Measurements from ENCODE around the gene RXRG. TPM values are rescaled to one million over a fixed set of nuclear protein-coding genes. Genes with fewer than 3 reads are reported as not detected.
A peak's percentile ranks its signal among the peaks of the same experiment; 100 is the strongest.

RXRG gene
- total RNA-seq, 1 donor from 2014 or later: 1.0 TPM

DNA sequence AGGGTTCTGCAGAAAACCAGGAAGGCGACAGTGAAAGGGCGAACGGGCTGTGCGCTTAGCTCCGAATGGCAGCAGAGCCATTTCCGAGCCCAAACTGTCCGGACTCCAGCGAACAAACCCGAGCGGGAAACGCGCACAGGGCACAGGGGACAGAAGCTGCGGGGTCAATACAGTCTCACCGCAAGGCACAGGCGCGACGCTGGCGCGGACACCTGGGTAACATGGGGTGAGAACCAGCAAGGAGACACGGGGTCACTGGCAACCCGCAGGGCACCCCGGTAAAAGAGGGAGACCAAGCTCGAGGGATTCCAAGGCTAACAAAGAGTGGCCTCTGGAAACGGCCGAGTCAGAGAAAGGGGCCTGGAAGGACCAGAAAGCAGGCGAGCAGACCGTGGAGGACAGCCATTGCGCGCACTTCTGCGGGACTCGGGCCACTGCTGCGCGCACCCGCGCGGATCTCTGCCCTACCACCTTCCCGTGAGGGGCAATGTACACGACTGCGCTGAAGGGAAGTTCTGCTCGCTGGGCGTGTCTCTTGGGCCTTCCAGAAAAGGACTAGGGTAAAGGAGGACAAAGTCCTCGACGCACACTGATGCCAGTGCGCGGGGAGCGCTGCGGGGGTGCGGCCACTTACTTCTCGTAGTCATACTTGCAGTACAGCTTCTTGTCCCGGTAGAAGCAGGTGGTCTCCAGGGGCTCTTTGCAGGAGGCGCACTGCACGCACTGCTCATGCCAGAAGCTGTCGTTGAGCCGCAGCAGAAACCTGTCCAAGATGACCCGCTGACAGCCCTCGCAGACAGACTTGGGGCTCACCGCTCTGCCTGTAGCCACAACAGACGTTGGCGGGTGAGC lies 92.3 kb downstream of the RXRG start:
- TF ChIP-seq, protein P1, sequence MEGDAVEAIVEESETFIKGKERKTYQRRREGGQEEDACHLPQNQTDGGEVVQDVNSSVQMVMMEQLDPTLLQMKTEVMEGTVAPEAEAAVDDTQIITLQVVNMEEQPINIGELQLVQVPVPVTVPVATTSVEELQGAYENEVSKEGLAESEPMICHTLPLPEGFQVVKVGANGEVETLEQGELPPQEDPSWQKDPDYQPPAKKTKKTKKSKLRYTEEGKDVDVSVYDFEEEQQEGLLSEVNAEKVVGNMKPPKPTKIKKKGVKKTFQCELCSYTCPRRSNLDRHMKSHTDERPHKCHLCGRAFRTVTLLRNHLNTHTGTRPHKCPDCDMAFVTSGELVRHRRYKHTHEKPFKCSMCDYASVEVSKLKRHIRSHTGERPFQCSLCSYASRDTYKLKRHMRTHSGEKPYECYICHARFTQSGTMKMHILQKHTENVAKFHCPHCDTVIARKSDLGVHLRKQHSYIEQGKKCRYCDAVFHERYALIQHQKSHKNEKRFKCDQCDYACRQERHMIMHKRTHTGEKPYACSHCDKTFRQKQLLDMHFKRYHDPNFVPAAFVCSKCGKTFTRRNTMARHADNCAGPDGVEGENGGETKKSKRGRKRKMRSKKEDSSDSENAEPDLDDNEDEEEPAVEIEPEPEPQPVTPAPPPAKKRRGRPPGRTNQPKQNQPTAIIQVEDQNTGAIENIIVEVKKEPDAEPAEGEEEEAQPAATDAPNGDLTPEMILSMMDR (IDR thresholded peaks at IDR 0.05; ENCODE audit: unreplicated experiment): no peak
- H3K36me3 Mint-ChIP-seq: no peaks in the 10 kb centered on the region
- H3K4me3 Mint-ChIP-seq: peak overlapping the region; percentile 21
- DNase-seq (ENCODE audit: low spot score in 2 of 2, unreplicated experiment in 2 of 2): no peak
- peaks cover 98% of the 10 kb centered on the region for H3K27me3 Mint-ChIP-seq (ENCODE audit: low read depth)
- H3K27ac Mint-ChIP-seq: no peak overlapping the region
- no peaks in the 10 kb centered on the region for H3K9me3 Mint-ChIP-seq
- H3K4me1 Mint-ChIP-seq: peaks cover 23% of the 10 kb centered on the region

DNA sequence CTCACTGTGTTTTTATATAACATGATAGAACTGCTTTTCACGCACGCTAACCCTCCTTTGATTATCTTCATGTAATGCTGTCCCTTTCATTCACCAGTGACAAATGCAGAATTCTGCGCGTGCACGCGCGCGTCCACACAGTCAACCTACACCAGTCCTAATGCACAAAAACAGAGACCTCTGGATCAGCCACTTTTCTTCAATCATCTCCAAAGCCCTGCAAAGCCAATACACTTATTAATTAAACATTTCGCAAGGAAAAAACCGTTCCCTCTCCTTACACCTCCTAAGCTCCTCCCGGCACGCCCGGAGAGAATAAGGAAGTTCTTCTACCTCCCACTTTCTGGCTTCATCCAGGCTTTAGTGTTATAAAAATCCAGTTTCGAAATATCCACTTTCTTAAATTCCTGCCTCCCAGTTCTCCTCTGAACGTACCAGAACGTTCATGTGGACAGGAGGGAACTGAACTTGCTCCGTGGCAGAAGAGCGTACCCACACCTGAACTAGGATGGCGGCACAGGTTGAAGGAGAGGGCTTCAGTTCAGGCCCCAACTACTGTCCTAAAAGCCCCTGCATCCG lies 93.0 kb downstream of the RXRG start:
- Mint-ChIP-seq H3K4me3 (no peak overlapping the region), H3K27me3 (ENCODE audit: low read depth) (peaks cover 98% of the 10 kb centered on the region), H3K36me3 (no peaks in the 10 kb centered on the region), H3K9me3 (no peaks in the 10 kb centered on the region), H3K27ac (no peak overlapping the region), H3K4me1 (peaks cover 23% of the 10 kb centered on the region)
- DNase-seq (ENCODE audit: low spot score in 2 of 2, unreplicated experiment in 2 of 2): no peak
- TF ChIP-seq, protein P1 (IDR thresholded peaks at IDR 0.05; ENCODE audit: unreplicated experiment): no peak

Other genes starting within 250 kb of the RXRG start
- 0.18 TPM in 1 of 3 replicates, not detected in the others for gene LMX1A, start 88.4 kb downstream of the RXRG start, total RNA-seq
- not detected in 3 replicates for gene LRRC52, start 98.9 kb upstream of the RXRG start, total RNA-seq
- 126 to 130 TPM (median 126 TPM) in 3 replicates for gene MGST3, start 186.1 kb upstream of the RXRG start, total RNA-seq

All from mesothelial cell of epicardium (in vitro differentiated cells).